ENCODE measurements around the gene SLC6A2.

GRCh38 chr16:55622930-55623561 is 32.7 kb upstream of the SLC6A2 start:
- TF ChIP-seq POLR2AphosphoS5 (IDR thresholded peaks at IDR 0.05; ENCODE audit: low read depth) (no peak), REST (IDR thresholded peaks at IDR 0.05; ENCODE audit: unreplicated experiment) (no peak), JUNB (IDR thresholded peaks at IDR 0.05; ENCODE audit: unreplicated experiment) (no peak), ZNF114 (CRISPR knock-in tag; IDR thresholded peaks at IDR 0.05) (no peak), EZH2phosphoT487 (IDR thresholded peaks at IDR 0.05; ENCODE audit: unreplicated experiment) (no peak), EZH2 (IDR thresholded peaks at IDR 0.05; ENCODE audit: low read depth, unreplicated experiment) (no peak), CREB1 (CRISPR knock-in tag; IDR thresholded peaks at IDR 0.05; ENCODE audit: low read depth) (no peak)
- TF ChIP-seq, protein P1, sequence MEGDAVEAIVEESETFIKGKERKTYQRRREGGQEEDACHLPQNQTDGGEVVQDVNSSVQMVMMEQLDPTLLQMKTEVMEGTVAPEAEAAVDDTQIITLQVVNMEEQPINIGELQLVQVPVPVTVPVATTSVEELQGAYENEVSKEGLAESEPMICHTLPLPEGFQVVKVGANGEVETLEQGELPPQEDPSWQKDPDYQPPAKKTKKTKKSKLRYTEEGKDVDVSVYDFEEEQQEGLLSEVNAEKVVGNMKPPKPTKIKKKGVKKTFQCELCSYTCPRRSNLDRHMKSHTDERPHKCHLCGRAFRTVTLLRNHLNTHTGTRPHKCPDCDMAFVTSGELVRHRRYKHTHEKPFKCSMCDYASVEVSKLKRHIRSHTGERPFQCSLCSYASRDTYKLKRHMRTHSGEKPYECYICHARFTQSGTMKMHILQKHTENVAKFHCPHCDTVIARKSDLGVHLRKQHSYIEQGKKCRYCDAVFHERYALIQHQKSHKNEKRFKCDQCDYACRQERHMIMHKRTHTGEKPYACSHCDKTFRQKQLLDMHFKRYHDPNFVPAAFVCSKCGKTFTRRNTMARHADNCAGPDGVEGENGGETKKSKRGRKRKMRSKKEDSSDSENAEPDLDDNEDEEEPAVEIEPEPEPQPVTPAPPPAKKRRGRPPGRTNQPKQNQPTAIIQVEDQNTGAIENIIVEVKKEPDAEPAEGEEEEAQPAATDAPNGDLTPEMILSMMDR (conservative IDR thresholded peaks at IDR 0.05; ENCODE audit: low read depth in 2 of 2) = peak; percentile 57 to 77
